Neural cell (in vitro differentiated cells): ENCODE data around the gene ESPNL. TPM values are rescaled to one million over a fixed set of nuclear protein-coding genes. Genes with fewer than 3 reads are reported as not detected.

Source experiments
- H2AFZ ChIP-seq: fragments of 200-600, 300-800 bp; sonication (generic), shearing (Covaris generic); 2 replicates; pipeline ENCODE4 v1.6.0; 2014; ENCODE audit warnings: low read depth, mild to moderate bottlenecking, antibody characterized with exemption, low read length, moderate library complexity
- H3F3A ChIP-seq: fragments of 200-600 bp; shearing (Covaris generic); 2 replicates; pipeline ENCODE4 v1.6.1; 2016; ENCODE audit warnings: mild to moderate bottlenecking, moderate library complexity, mixed read lengths, antibody characterized with exemption, low read length; ENCODE audit not compliant: insufficient read depth, poor library complexity, severe bottlenecking
- H3K27ac ChIP-seq: fragments of 200-600, 300-800 bp; sonication (generic), shearing (Covaris generic); 2 replicates; pipeline ENCODE4 v1.5.1; 2014; ENCODE audit warnings: mild to moderate bottlenecking, low read length, moderate library complexity
- H3K27me3 ChIP-seq: fragments of 300-800, 200-600 bp; sonication (generic), shearing (Covaris generic); 2 replicates; pipeline ENCODE4 v1.6.0; 2014; ENCODE audit warnings: mild to moderate bottlenecking, low read depth, low read length, moderate library complexity; ENCODE audit not compliant: insufficient read depth
- H3K36me3 ChIP-seq: fragments of 300-800, 200-600 bp; sonication (generic), shearing (Covaris generic); 2 replicates; pipeline ENCODE4 v1.5.1; 2014; ENCODE audit warnings: mild to moderate bottlenecking, antibody characterized with exemption, low read length, moderate library complexity; ENCODE audit not compliant: insufficient read depth
- H3K4me2 ChIP-seq: fragments of 300-800, 200-600 bp; sonication (generic), shearing (Covaris generic); 2 replicates; pipeline ENCODE4 v1.6.0; 2014; ENCODE audit warnings: mild to moderate bottlenecking, low read length
- H3K4me3 ChIP-seq: fragments of 300-800, 200-600 bp; sonication (generic), shearing (Covaris generic); 2 replicates; pipeline ENCODE4 v1.5.1; 2014; ENCODE audit warnings: mild to moderate bottlenecking, low read length, moderate library complexity
- H3K79me2 ChIP-seq: fragments of 200-600 bp; shearing (Covaris generic); replicated peaks from 2 replicates; pipeline ENCODE4 v1.6.0; 2014; ENCODE audit warnings: mild to moderate bottlenecking, low read length, moderate library complexity; ENCODE audit not compliant: insufficient read depth
- H3K9ac ChIP-seq: fragments of 300-800, 200-600 bp; sonication (generic), shearing (Covaris generic); 2 replicates; pipeline ENCODE4 v1.6.1; 2016; ENCODE audit warnings: mild to moderate bottlenecking, low read length, mixed read lengths
- H3K9me2 ChIP-seq: fragments of 200-600 bp; shearing (Covaris generic); 2 replicates; pipeline ENCODE4 v1.6.1; 2016; ENCODE audit warnings: mild to moderate bottlenecking, low read length, mixed read lengths; ENCODE audit not compliant: insufficient read depth
- H3K9me3 ChIP-seq: fragments of 200-600, 300-800 bp; sonication (generic), shearing (Covaris generic); 2 replicates; pipeline ENCODE4 v1.6.1; 2016; ENCODE audit warnings: mild to moderate bottlenecking, mixed run types, low read length, moderate library complexity, mixed read lengths
- H4K20me1 ChIP-seq: fragments of 200-600 bp; shearing (Covaris generic); 2 replicates; pipeline ENCODE4 v1.6.1; 2016; ENCODE audit warnings: mild to moderate bottlenecking, mixed run types; ENCODE audit not compliant: insufficient read depth
- EP300 ChIP-seq: fragments of 450-650 bp; conservative IDR thresholded peaks from 2 replicates; pipeline ENCODE4 v1.6.1; 2014; ENCODE audit warnings: antibody characterized with exemption, mild to moderate bottlenecking, moderate library complexity; ENCODE audit not compliant: poor library complexity, severe bottlenecking
- EZH2 ChIP-seq: fragments of 200-600, 300-800 bp; shearing (Covaris generic), sonication (generic); IDR thresholded peaks from 2 replicates; pipeline ENCODE4 v1.6.1; 2014; ENCODE audit warnings: antibody characterized with exemption, low read length, borderline replicate concordance, mild to moderate bottlenecking; ENCODE audit not compliant: insufficient read depth, poor library complexity, severe bottlenecking
- MXI1 ChIP-seq: fragments of 450-650 bp; conservative IDR thresholded peaks from 2 replicates; pipeline ENCODE4 v1.6.1; 2014; ENCODE audit warnings: antibody characterized with exemption, mild to moderate bottlenecking; ENCODE audit not compliant: poor library complexity, severe bottlenecking
- POLR2AphosphoS5 ChIP-seq: IDR thresholded peaks from 2 replicates; pipeline ENCODE4 v1.6.1; 2012
- RAD21 ChIP-seq: fragments of 450-650 bp; conservative IDR thresholded peaks from 2 replicates; pipeline ENCODE4 v1.6.1; 2014; ENCODE audit warnings: antibody characterized with exemption, mild to moderate bottlenecking, moderate library complexity
- SMC3 ChIP-seq: fragments of 450-650 bp; conservative IDR thresholded peaks from 2 replicates; pipeline ENCODE4 v1.6.1; 2014; ENCODE audit warnings: antibody characterized with exemption, mild to moderate bottlenecking, moderate library complexity; ENCODE audit not compliant: poor library complexity
- TAF1 ChIP-seq: IDR thresholded peaks from 2 replicates; pipeline ENCODE4 v1.6.1; 2012; ENCODE audit warnings: low read depth
- polyA plus RNA-seq: library from polyadenylated mRNA; depleted of rRNA; stranded (reverse); fragments of >200 nt; gene quantifications from 2 replicates; pipeline ENCODE4 v1.2.3, GENCODE V29; 2014
- TF ChIP-seq, protein P1 (sequence below): IDR thresholded peaks from 2 replicates; pipeline ENCODE4 v1.6.1; 2012; ENCODE audit warnings: borderline replicate concordance
- TF ChIP-seq, protein P2 (sequence below): fragments of 450-650 bp; IDR thresholded peaks from 2 replicates; pipeline ENCODE4 v1.5.1; 2014; ENCODE audit warnings: antibody characterized with exemption, mild to moderate bottlenecking, moderate library complexity; ENCODE audit not compliant: poor library complexity, severe bottlenecking

The ESPNL gene
- polyA plus RNA-seq, 1 donor from 2014 or later: 0.69 TPM

- H3K4me2 ChIP-seq: no peak overlapping the region
- H3K9ac ChIP-seq: no peak overlapping the region
- TF ChIP-seq POLR2AphosphoS5: no peak
- TF ChIP-seq, protein P1, sequence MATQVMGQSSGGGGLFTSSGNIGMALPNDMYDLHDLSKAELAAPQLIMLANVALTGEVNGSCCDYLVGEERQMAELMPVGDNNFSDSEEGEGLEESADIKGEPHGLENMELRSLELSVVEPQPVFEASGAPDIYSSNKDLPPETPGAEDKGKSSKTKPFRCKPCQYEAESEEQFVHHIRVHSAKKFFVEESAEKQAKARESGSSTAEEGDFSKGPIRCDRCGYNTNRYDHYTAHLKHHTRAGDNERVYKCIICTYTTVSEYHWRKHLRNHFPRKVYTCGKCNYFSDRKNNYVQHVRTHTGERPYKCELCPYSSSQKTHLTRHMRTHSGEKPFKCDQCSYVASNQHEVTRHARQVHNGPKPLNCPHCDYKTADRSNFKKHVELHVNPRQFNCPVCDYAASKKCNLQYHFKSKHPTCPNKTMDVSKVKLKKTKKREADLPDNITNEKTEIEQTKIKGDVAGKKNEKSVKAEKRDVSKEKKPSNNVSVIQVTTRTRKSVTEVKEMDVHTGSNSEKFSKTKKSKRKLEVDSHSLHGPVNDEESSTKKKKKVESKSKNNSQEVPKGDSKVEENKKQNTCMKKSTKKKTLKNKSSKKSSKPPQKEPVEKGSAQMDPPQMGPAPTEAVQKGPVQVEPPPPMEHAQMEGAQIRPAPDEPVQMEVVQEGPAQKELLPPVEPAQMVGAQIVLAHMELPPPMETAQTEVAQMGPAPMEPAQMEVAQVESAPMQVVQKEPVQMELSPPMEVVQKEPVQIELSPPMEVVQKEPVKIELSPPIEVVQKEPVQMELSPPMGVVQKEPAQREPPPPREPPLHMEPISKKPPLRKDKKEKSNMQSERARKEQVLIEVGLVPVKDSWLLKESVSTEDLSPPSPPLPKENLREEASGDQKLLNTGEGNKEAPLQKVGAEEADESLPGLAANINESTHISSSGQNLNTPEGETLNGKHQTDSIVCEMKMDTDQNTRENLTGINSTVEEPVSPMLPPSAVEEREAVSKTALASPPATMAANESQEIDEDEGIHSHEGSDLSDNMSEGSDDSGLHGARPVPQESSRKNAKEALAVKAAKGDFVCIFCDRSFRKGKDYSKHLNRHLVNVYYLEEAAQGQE: no peak
- no peak for TF ChIP-seq EP300
- TF ChIP-seq, protein P2, sequence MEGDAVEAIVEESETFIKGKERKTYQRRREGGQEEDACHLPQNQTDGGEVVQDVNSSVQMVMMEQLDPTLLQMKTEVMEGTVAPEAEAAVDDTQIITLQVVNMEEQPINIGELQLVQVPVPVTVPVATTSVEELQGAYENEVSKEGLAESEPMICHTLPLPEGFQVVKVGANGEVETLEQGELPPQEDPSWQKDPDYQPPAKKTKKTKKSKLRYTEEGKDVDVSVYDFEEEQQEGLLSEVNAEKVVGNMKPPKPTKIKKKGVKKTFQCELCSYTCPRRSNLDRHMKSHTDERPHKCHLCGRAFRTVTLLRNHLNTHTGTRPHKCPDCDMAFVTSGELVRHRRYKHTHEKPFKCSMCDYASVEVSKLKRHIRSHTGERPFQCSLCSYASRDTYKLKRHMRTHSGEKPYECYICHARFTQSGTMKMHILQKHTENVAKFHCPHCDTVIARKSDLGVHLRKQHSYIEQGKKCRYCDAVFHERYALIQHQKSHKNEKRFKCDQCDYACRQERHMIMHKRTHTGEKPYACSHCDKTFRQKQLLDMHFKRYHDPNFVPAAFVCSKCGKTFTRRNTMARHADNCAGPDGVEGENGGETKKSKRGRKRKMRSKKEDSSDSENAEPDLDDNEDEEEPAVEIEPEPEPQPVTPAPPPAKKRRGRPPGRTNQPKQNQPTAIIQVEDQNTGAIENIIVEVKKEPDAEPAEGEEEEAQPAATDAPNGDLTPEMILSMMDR: no peak
- no peak for TF ChIP-seq MXI1
- H2AFZ ChIP-seq: no peak overlapping the region
- H4K20me1 ChIP-seq: no peaks in the 10 kb centered on the region
- H3K27me3 ChIP-seq: no peaks in the 10 kb centered on the region
- H3K79me2 ChIP-seq: no peaks in the 10 kb centered on the region
- H3F3A ChIP-seq: no peaks in the 10 kb centered on the region
- no peak overlapping the region for H3K27ac ChIP-seq
- H3K9me3 ChIP-seq: no peaks in the 10 kb centered on the region
- no peaks in the 10 kb centered on the region for H3K36me3 ChIP-seq
- no peak overlapping the region for H3K4me3 ChIP-seq
- no peaks in the 10 kb centered on the region for H3K9me2 ChIP-seq
These were observed 26.2 kb downstream of the ESPNL start for GRCh38 chr2:238126338-238126737.

DNA sequence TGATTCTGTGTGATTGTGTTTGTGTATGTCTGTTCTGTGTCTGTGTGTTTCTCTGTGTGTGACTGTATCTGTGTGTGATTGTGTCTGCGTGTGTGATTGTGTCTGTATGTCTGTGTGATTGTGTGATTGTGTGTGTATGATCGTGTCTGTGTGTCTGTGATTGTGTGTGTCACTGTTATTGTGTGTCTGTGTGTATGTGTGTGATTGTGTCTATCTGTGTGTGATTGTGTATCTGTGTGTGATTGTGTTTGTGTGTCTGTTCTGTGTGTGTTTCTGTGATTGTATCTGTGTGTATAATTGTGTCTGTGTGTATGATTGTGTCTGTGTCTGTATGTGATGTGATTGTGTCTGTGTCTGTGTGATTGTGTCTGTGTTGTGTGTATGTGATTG lies 26.6 kb downstream of the ESPNL start:
- Histone ChIP-seq H3K4me3 (no peak overlapping the region), H3K9me2 (no peaks in the 10 kb centered on the region), H3K36me3 (no peaks in the 10 kb centered on the region), H4K20me1 (no peaks in the 10 kb centered on the region), H3K4me2 (no peak overlapping the region), H3F3A (no peaks in the 10 kb centered on the region), H3K79me2 (no peaks in the 10 kb centered on the region), H3K27me3 (no peaks in the 10 kb centered on the region), H3K9me3 (no peaks in the 10 kb centered on the region), H3K9ac (no peak overlapping the region), H2AFZ (no peak overlapping the region), H3K27ac (no peak overlapping the region)
- TF ChIP-seq SMC3: no peak
- TF ChIP-seq RAD21: no peak
- TF ChIP-seq EZH2: no peak
- TF ChIP-seq, protein P1: no peak
- TF ChIP-seq TAF1: no peak
- TF ChIP-seq POLR2AphosphoS5: no peak
- TF ChIP-seq, protein P2: no peak
- TF ChIP-seq EP300: no peak
- no peak for TF ChIP-seq MXI1
